ENCODE results near the gene CBARP. TPM values are rescaled to one million over a fixed set of nuclear protein-coding genes. Genes with fewer than 3 reads are reported as not detected.
A peak's percentile ranks its signal among the peaks of the same experiment; 100 is the strongest.

Gene CBARP
- total and polyA plus RNA-seq, 2 of the 4 experiments (the other 2 are of a cell fraction), result 0.18 to 3.9 TPM

GRCh38 chr19:1253514-1254080 lies 15.8 kb upstream of the CBARP start:
- Histone ChIP-seq H3K27me3 (ENCODE audit: control insufficient read depth, insufficient read depth, low read length) (no peaks in the 10 kb centered on the region), H4K8ac (ENCODE audit: low read depth in 2 of 2, low read length in 2 of 2) (peak overlapping the region; percentile 63 to 92), H2BK120ac (ENCODE audit: low read depth, low read length) (peak overlapping the region; percentile 94), H3K56ac (ENCODE audit: extremely low read depth, insufficient read depth, low read length) (peak overlapping the region; percentile 78), H4K91ac (ENCODE audit: insufficient read depth, low read depth, low read length) (peak overlapping the region; percentile 95), H4K20me1 (ENCODE audit: insufficient read depth, low read length) (peaks cover 91% of the 10 kb centered on the region), H4K5ac (ENCODE audit: low read depth, low read length) (peak overlapping the region; percentile 59; the same call in 1 of the 2 replicates), H3K79me1 (ENCODE audit: low read depth in 1 of 2, low read length in 2 of 2) (peaks cover 0 to 38% of the 10 kb centered on the region in 2 experiments; a peak in 2 of 4 replicates), H3K9me3 (ENCODE audit: control insufficient read depth, insufficient read depth, low read length) (no peaks in the 10 kb centered on the region), H2AK5ac (ENCODE audit: low read depth, low read length) (peak overlapping the region; percentile 94), H2BK5ac (ENCODE audit: low read depth, low read length, poor library complexity, severe bottlenecking) (peak overlapping the region; percentile 99), H3K4me1 (ENCODE audit: control insufficient read depth, insufficient read depth, low read length) (peaks cover 34% of the 10 kb centered on the region), H3K36me3 (ENCODE audit: control insufficient read depth, insufficient read depth, low read length) (peaks cover 69% of the 10 kb centered on the region), H2BK15ac (ENCODE audit: low read depth, low read length) (no peak overlapping the region), H2AK9ac (replicated peaks; ENCODE audit: low read depth, low read length, poor library complexity) (peak overlapping the region; percentile 99), H3K14ac (replicated peaks; ENCODE audit: low read depth, low read length) (peak overlapping the region; percentile 86), H3K27ac (ENCODE audit: insufficient read depth, low read length) (peak overlapping the region; percentile 99), H3K9me1 (ENCODE audit: insufficient read depth, low read length) (no peaks in the 10 kb centered on the region), H3K4me2 (ENCODE audit: low read depth, low read length) (peak overlapping the region; percentile 77), H2AFZ (replicated peaks; ENCODE audit: low read length, poor library complexity) (peak overlapping the region; percentile 65), H3K9ac (ENCODE audit: low read depth, low read length) (peak overlapping the region; percentile 83), H3K4ac (ENCODE audit: low read depth, low read length) (peak overlapping the region; percentile 98), H3K18ac (ENCODE audit: low read depth, low read length) (peak overlapping the region; percentile 91), H2BK20ac (ENCODE audit: low read depth, low read length) (peak overlapping the region; percentile 64; the same call in 1 of the 2 replicates), H3K4me3 (ENCODE audit: insufficient read depth, low read depth, low read length) (peak overlapping the region; percentile 94), H3K23ac (ENCODE audit: low read depth, low read length) (peak overlapping the region; percentile 96)
- WGBS, 2 experiments (ENCODE audit: extremely low coverage in 2 of 2, insufficient read length in 1 of 2), result 20% methylated on average over 3 of the region's 23 CpGs; no CpG with 5 or more reads in 1 of the 2 experiments
- in situ Hi-C loops (cut with MboI; ENCODE audit: low sequenced_read_pairs) (no loop called here), dilution Hi-C loops (cut with HindIII; ENCODE audit: low sequenced_read_pairs, unreplicated experiment) (no loop called here), intact Hi-C loops (cut with micrococcal nuclease) (loop anchor here (1.0 kb wide), 1 partner anchor 13 kb away; no protein-coding TSS in a partner anchor)
- no TSS peak for BruUV-seq (replicated peaks)
- POLR2A ChIA-PET (ENCODE audit: unreplicated experiment), result interaction anchor here (0.7 to 1.6 kb wide), 4 partner anchors 10 to 19 kb away, joined by 4 to 28 read pairs (median 10); partner anchors contain the start of gene CIRBP
- ATAC-seq (ENCODE audit: low read depth), result peak; percentile 19
- CTCF ChIA-PET, result interaction anchor here (0.9 to 1.6 kb wide), 3 partner anchors 9 to 131 kb away, joined by 3 to 11 read pairs (median 7); no protein-coding TSS in a partner anchor
- peak; percentile 88 for DNase-seq
- TF ChIP-seq FOS (IDR thresholded peaks at IDR 0.05; ENCODE audit: low read depth, low read length), result 0 out of 2 replicates have a peak, but pooled peaks have one; percentile 2
- no peak for TF ChIP-seq MAFK (IDR thresholded peaks at IDR 0.05; ENCODE audit: low read depth, low read length)
- 0 out of 2 replicates have a peak, but pooled peaks have one; percentile 10 for TF ChIP-seq POLR2A (IDR thresholded peaks at IDR 0.05; ENCODE audit: low read depth, low read length)
- TF ChIP-seq MAZ (IDR thresholded peaks at IDR 0.05; ENCODE audit: borderline replicate concordance, low read depth, low read length), result peak; percentile 52; the same call in 1 of the 2 replicates
- TF ChIP-seq MXI1 (IDR thresholded peaks at IDR 0.05; ENCODE audit: borderline replicate concordance, low read depth, low read length), result no peak
- no peak for TF ChIP-seq CHD1 (IDR thresholded peaks at IDR 0.05; ENCODE audit: low read depth, low read length)
- TF ChIP-seq CTCF (conservative IDR thresholded peaks at IDR 0.05; ENCODE audit: low read depth, low read length), result no peak
